T-helper 1 cell treated with Interleukin-12 subunit alpha and Interleukin-12 subunit beta and Interleukin-4 antibody, amounts not matched to agents 30 μg/mL and 1 μg/mL, for 36 hours (primary cell): Measurements from ENCODE around the gene PHACTR1.

Experiments used
- H3K27ac Mint-ChIP-seq: one replicate; pipeline ENCODE4 v1.8.0; 2021; ENCODE audit warnings: mild to moderate bottlenecking, mixed read lengths
- H3K27me3 Mint-ChIP-seq: one replicate; pipeline ENCODE4 v1.8.0; 2021; ENCODE audit warnings: low read depth, mixed read lengths
- H3K36me3 Mint-ChIP-seq: one replicate; pipeline ENCODE4 v1.8.0; 2021; ENCODE audit warnings: low read depth, mixed read lengths
- H3K4me1 Mint-ChIP-seq: one replicate; pipeline ENCODE4 v1.8.0; 2021; ENCODE audit warnings: low read depth, mixed read lengths
- H3K4me3 Mint-ChIP-seq: one replicate; pipeline ENCODE4 v1.8.0; 2021; ENCODE audit warnings: mild to moderate bottlenecking, moderate library complexity, mixed read lengths
- H3K9me3 Mint-ChIP-seq: one replicate; pipeline ENCODE4 v1.8.0; 2021; ENCODE audit warnings: mixed read lengths

PHACTR1 gene

GRCh38 chr6:12991435-12991834, 274.9 kb downstream of the PHACTR1 start:
- H3K36me3 Mint-ChIP-seq, result no peaks in the 10 kb centered on the region
- no peak overlapping the region for H3K27ac Mint-ChIP-seq
- no peaks in the 10 kb centered on the region for H3K9me3 Mint-ChIP-seq
- H3K4me3 Mint-ChIP-seq, result no peak overlapping the region
- no peaks in the 10 kb centered on the region for H3K4me1 Mint-ChIP-seq
- no peaks in the 10 kb centered on the region for H3K27me3 Mint-ChIP-seq

GRCh38 chr6:12992770-12993169, 276.2 kb downstream of the PHACTR1 start:
- H3K4me3 Mint-ChIP-seq, result no peak overlapping the region
- H3K27me3 Mint-ChIP-seq, result no peaks in the 10 kb centered on the region
- H3K9me3 Mint-ChIP-seq, result no peaks in the 10 kb centered on the region
- no peak overlapping the region for H3K27ac Mint-ChIP-seq
- H3K4me1 Mint-ChIP-seq, result no peaks in the 10 kb centered on the region
- no peaks in the 10 kb centered on the region for H3K36me3 Mint-ChIP-seq

DNA sequence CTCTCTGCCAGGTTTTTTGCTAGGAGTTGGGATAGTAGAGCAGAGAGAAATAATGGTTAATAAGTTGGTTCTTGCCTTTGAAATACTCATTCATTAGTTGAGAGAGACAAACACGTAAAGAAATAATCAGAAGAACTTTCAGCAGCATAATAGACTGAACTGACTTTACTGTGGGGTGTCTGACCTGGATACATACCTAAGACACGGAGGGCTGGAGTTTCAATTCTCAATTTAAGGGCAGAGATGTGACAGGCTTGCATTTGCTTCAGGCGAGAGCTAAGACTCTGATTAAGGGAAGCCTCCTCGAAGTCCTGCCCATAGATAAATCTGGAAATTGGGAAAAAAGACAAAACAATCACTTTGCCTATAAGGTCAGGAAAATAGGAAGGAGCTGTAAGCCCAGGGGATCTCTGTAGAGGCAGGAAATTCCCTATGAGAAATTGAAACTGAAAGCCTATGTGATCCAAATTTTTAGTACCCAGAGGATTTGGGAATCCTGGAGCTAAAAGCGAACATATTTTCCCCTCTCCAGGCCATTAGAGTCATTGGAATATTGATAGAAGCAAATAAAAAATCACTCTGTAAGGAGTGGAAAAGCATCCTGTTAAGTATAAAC, 276.8 kb downstream of the PHACTR1 start:
- no peaks in the 10 kb centered on the region for H3K9me3 Mint-ChIP-seq
- no peak overlapping the region for H3K4me3 Mint-ChIP-seq
- no peaks in the 10 kb centered on the region for H3K36me3 Mint-ChIP-seq
- no peaks in the 10 kb centered on the region for H3K4me1 Mint-ChIP-seq
- no peak overlapping the region for H3K27ac Mint-ChIP-seq
- H3K27me3 Mint-ChIP-seq, result no peaks in the 10 kb centered on the region

GRCh38 chr6:12995419-12995818, 278.9 kb downstream of the PHACTR1 start:
- Mint-ChIP-seq H3K27ac (no peak overlapping the region), H3K36me3 (no peaks in the 10 kb centered on the region), H3K27me3 (no peaks in the 10 kb centered on the region), H3K4me1 (no peaks in the 10 kb centered on the region), H3K4me3 (no peak overlapping the region), H3K9me3 (no peaks in the 10 kb centered on the region)

DNA sequence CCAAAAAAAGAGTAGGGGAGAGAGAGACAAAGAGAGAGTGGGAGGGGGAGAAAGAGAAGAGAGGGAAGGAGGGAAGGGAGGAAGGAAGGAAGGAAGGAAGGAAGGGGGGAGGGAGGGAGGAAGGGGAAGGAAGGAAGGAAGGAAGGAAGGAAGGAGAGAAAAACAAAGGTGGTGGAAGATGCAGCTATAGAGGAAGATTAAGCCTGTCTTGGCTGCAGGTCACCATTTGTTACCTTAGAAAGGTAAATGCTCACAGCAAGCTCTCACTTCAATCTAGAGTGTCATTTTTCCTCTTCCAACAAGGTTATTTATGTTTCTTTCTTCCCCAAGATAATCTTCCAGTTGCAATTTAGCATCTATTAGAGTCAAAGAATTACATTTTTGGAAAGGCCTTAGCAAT, 284.0 kb downstream of the PHACTR1 start:
- H3K27ac Mint-ChIP-seq, result no peak overlapping the region

GRCh38 chr6:13001927-13002326, 285.4 kb downstream of the PHACTR1 start:
- Mint-ChIP-seq H3K36me3 (no peaks in the 10 kb centered on the region), H3K4me3 (no peak overlapping the region), H3K4me1 (no peaks in the 10 kb centered on the region)

More for the DNA sequence above, 284.0 kb downstream of the PHACTR1 start:
- H3K27me3 Mint-ChIP-seq, result peaks cover 16% of the 10 kb centered on the region
- H3K4me1 Mint-ChIP-seq, result no peaks in the 10 kb centered on the region
- no peak overlapping the region for H3K4me3 Mint-ChIP-seq
- H3K9me3 Mint-ChIP-seq, result no peaks in the 10 kb centered on the region
- no peaks in the 10 kb centered on the region for H3K36me3 Mint-ChIP-seq

GRCh38 chr6:13004601-13005000, 288.0 kb downstream of the PHACTR1 start:
- Mint-ChIP-seq H3K36me3 (no peaks in the 10 kb centered on the region), H3K27ac (no peak overlapping the region), H3K27me3 (peaks cover 33% of the 10 kb centered on the region), H3K4me1 (no peaks in the 10 kb centered on the region), H3K9me3 (no peaks in the 10 kb centered on the region), H3K4me3 (no peak overlapping the region)

More at GRCh38 chr6:13001927-13002326, 285.4 kb downstream of the PHACTR1 start:
- H3K9me3 Mint-ChIP-seq, result no peaks in the 10 kb centered on the region
- no peak overlapping the region for H3K27ac Mint-ChIP-seq
- H3K27me3 Mint-ChIP-seq, result peaks cover 16% of the 10 kb centered on the region

DNA sequence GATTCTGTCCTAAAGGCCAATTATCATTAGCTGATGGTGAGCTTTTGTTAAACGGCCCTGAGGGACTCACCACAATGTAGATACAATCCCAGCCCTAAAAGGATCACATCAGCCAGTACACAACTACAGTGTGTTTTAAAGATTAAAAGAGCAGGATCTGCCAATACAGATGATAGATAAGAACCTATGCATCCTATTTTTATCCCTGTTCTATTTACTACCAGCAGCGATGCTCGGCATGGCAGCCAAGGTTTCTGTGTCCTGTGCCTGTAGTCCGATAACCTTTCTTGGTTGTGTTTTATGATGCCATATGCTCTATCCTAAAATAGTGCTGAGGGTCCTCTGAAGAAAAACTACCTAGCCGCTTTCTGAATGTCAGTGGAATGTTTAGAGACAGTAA, 289.4 kb downstream of the PHACTR1 start:
- Mint-ChIP-seq H3K9me3 (no peaks in the 10 kb centered on the region), H3K4me1 (no peaks in the 10 kb centered on the region), H3K36me3 (no peaks in the 10 kb centered on the region), H3K4me3 (no peak overlapping the region), H3K27ac (no peak overlapping the region), H3K27me3 (peaks cover 40% of the 10 kb centered on the region)

DNA sequence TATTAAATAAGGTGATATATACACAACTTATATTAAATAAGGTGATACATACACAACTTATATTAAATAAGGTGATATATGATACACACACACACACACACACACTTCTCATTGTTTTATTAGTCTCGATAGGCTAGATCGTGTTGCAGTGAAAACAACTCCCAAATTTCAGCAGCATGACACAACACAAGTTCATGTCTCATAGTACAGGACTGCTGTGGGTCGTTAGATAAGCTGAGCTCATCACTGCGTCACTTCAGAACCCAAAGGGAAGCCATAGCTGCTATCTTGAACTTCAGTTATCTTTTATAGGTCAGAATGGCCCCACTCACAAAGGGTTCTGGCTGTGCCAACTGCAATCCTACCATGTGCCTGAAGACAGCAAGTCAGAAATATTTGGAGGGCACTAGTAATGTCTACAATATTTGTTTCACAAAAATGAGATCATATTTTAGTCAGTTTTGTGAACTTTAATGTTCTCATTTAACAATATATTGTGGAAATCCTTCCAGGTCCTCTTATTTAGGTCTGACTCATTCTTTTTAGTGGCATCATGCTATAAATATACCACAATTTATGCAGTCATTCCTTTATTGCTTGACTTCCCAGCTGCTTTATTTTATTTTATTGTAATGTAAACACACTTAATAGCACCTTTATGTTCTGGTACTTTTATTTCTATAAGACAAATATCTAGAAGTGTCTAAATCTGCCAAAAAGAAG, 290.2 kb downstream of the PHACTR1 start:
- no peaks in the 10 kb centered on the region for H3K36me3 Mint-ChIP-seq
- no peaks in the 10 kb centered on the region for H3K9me3 Mint-ChIP-seq
- H3K27ac Mint-ChIP-seq, result no peak overlapping the region
- H3K4me3 Mint-ChIP-seq, result no peak overlapping the region
- no peaks in the 10 kb centered on the region for H3K4me1 Mint-ChIP-seq
- H3K27me3 Mint-ChIP-seq, result peaks cover 45% of the 10 kb centered on the region

DNA sequence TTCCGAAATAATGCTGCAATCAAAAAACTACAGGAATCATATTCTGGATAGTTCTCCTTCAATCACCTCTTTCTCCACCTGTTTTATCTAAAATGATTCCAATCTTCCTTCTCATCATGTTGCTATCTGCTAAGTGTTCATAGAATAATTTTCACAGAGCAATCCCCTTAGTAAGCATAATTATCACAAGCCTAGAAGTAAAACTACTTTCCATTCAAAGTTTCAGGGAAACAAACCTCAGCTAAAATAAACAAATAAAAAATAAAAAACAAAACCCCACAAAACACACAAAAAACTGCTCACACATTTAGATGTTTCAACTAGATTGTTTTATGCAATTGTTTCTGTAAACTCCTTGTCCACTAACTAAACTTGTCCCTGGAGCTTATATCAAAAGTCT, 291.2 kb downstream of the PHACTR1 start:
- H3K36me3 Mint-ChIP-seq, result no peaks in the 10 kb centered on the region
- no peak overlapping the region for H3K4me3 Mint-ChIP-seq
- peaks cover 46% of the 10 kb centered on the region for H3K27me3 Mint-ChIP-seq
- H3K27ac Mint-ChIP-seq, result no peak overlapping the region
- no peaks in the 10 kb centered on the region for H3K9me3 Mint-ChIP-seq
- no peaks in the 10 kb centered on the region for H3K4me1 Mint-ChIP-seq

DNA sequence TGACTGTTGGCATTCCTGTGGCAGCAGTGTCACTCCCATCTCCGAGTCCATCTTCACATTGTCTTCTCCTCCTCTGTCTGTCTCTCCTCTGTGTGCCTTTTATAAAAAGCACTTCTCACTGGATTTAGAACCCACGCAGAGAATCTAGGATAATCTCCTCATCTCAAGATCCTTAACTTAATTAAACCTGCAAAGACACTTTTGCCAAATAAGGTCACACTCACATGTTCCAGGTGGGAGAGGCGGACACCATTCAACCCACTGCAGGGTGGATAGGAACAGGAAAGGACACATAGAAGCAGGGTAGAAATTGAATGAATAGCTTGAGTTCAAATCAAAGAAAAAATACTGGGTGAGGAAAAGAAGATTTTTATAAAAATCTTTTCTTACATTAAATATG, 292.5 kb downstream of the PHACTR1 start:
- H3K4me1 Mint-ChIP-seq, result peaks cover 5% of the 10 kb centered on the region
- no peak overlapping the region for H3K4me3 Mint-ChIP-seq
- H3K9me3 Mint-ChIP-seq, result no peaks in the 10 kb centered on the region
- no peaks in the 10 kb centered on the region for H3K36me3 Mint-ChIP-seq
- no peak overlapping the region for H3K27ac Mint-ChIP-seq
- H3K27me3 Mint-ChIP-seq, result peaks cover 52% of the 10 kb centered on the region

- H3K36me3 Mint-ChIP-seq, result no peaks in the 10 kb centered on the region
- H3K4me3 Mint-ChIP-seq, result no peak overlapping the region
- peaks cover 5% of the 10 kb centered on the region for H3K4me1 Mint-ChIP-seq
- H3K27ac Mint-ChIP-seq, result no peak overlapping the region
- H3K9me3 Mint-ChIP-seq, result no peaks in the 10 kb centered on the region
- peaks cover 51% of the 10 kb centered on the region for H3K27me3 Mint-ChIP-seq
These were observed 292.9 kb downstream of the PHACTR1 start for GRCh38 chr6:13009461-13009860.

DNA sequence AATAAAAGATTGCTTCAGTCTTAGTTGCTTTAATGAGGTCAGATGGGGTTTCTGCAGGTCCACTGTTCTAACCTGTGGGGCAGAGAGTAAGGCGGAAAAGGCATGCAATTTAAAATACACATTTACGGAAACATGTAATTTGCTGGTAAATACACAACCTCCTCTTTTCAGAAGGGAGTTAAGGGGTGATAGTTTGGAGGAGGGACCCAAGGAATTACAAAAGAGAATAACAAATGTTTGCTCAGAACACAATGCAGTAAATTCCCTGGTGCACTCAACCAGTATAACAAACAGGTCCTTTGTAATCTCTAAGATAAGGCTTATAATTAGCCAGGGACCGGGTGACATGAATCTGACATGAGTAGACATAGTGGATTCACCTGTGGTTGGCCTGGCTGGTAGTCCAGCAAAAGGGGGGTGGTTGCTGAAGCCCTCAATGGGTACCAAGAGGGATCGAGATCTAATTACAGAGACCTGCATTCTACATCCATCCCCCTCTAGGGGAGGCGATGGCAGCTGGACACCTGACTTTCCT, 295.1 kb downstream of the PHACTR1 start:
- no peaks in the 10 kb centered on the region for H3K9me3 Mint-ChIP-seq
- no peak overlapping the region for H3K27ac Mint-ChIP-seq

GRCh38 chr6:13012296-13012695, 295.7 kb downstream of the PHACTR1 start:
- peaks cover 5% of the 10 kb centered on the region for H3K4me1 Mint-ChIP-seq
- peaks cover 67% of the 10 kb centered on the region for H3K27me3 Mint-ChIP-seq
- no peak overlapping the region for H3K4me3 Mint-ChIP-seq
- no peak overlapping the region for H3K27ac Mint-ChIP-seq
- H3K36me3 Mint-ChIP-seq, result no peaks in the 10 kb centered on the region
- H3K9me3 Mint-ChIP-seq, result no peaks in the 10 kb centered on the region

More for the DNA sequence above, 295.1 kb downstream of the PHACTR1 start:
- H3K4me3 Mint-ChIP-seq, result no peak overlapping the region
- peaks cover 5% of the 10 kb centered on the region for H3K4me1 Mint-ChIP-seq
- peaks cover 66% of the 10 kb centered on the region for H3K27me3 Mint-ChIP-seq
- H3K36me3 Mint-ChIP-seq, result no peaks in the 10 kb centered on the region

DNA sequence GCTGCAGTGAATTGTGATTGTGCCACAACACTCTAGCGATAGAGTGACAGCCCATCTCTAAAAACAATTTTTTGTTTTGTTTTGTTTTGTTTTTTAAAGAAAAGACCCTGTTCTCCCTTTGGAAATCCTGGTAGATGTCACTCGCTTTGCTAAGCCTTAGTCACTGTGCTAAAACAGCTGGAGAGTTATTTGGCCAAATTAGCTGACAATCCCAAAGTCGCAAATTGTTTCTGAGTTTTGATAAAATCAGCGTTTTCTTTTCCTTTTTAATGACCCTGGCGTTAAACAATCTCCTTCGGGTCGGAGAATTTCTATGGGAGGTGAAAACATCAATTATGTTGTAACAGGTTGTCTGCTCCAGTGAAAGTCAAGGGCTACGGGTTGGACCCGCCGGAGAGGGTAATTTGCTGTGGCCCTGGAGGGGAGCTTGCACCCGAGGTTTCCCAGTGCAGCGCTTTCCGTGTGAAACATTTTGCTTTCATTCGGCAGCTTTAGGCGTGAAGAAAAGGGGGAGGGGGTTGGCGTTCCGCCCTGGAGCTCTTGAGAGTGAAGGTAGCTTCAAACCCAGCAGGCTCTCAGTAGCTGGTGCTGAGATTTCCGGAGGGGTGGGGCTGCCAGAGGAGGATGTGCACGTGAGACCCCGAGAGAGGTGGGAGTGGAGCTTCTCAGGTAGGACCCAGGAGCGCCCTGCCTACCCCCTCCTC, 296.6 kb downstream of the PHACTR1 start:
- Mint-ChIP-seq H3K27me3 (peaks cover 60% of the 10 kb centered on the region), H3K4me1 (peaks cover 5% of the 10 kb centered on the region), H3K4me3 (peak overlapping the region; percentile 69), H3K36me3 (no peaks in the 10 kb centered on the region), H3K9me3 (no peaks in the 10 kb centered on the region), H3K27ac (no peak overlapping the region)
